HepG2 (cell line): ENCODE measurements around the gene USP19. TPM values are rescaled to one million over a fixed set of nuclear protein-coding genes. Genes with fewer than 3 reads are reported as not detected.

Experiments used
- AGO1 ChIP-seq: fragments of 200-400 bp; formaldehyde crosslinking; IDR thresholded peaks from 2 replicates; pipeline ENCODE4 v1.6.1; 2017; ENCODE audit warnings: mild to moderate bottlenecking, low read depth, low read length, moderate library complexity; ENCODE audit not compliant: poor library complexity, severe bottlenecking
- HDAC2 ChIP-seq: sonication (generic); formaldehyde crosslinking; IDR thresholded peaks from 2 replicates; pipeline ENCODE4 v1.4.0; 2020; ENCODE audit warnings: missing genetic modification reagents
- MXD4 ChIP-seq: IDR thresholded peaks from 2 replicates; pipeline ENCODE4 v1.6.1; 2016; ENCODE audit warnings: mild to moderate bottlenecking, missing biosample characterization, missing genetic modification reagents
- NFE2L1 ChIP-seq: sonication (generic); formaldehyde crosslinking; IDR thresholded peaks from 2 replicates; pipeline ENCODE4 v1.4.0; 2020; ENCODE audit warnings: missing genetic modification reagents, mild to moderate bottlenecking, borderline replicate concordance
- NKX3-1 ChIP-seq: sonication (generic); formaldehyde crosslinking; IDR thresholded peaks from 2 replicates; pipeline ENCODE4 v1.5.0; 2020; ENCODE audit warnings: missing genetic modification reagents
- NR2F6 ChIP-seq, 2 experiments: IDR thresholded peaks; 2 replicates each; pipeline ENCODE4 v1.6.1; 2016; ENCODE audit warnings: antibody characterized with exemption in 1 of 2, mild to moderate bottlenecking in 1 of 2
- YY1 ChIP-seq: IDR thresholded peaks from 2 replicates; pipeline ENCODE4 v1.6.1; 2011; ENCODE audit warnings: low read length, low read depth, moderate library complexity, mild to moderate bottlenecking; ENCODE audit not compliant: insufficient read depth, insufficient replicate concordance
- ZFP82 ChIP-seq: sonication (generic); formaldehyde crosslinking; IDR thresholded peaks from 2 replicates; pipeline ENCODE4 v1.5.1; 2020; ENCODE audit warnings: mild to moderate bottlenecking, missing genetic modification reagents, borderline replicate concordance
- ZNF136 ChIP-seq: sonication (generic); formaldehyde crosslinking; IDR thresholded peaks from 2 replicates; pipeline ENCODE4 v1.8.1; 2022; ENCODE audit warnings: low read depth, mild to moderate bottlenecking, moderate library complexity, missing genetic modification reagents
- ZNF33B ChIP-seq: sonication (generic); formaldehyde crosslinking; IDR thresholded peaks from 2 replicates; pipeline ENCODE4 v1.5.1; 2020; ENCODE audit warnings: mild to moderate bottlenecking, missing genetic modification reagents
- ZNF563 ChIP-seq: sonication (generic); formaldehyde crosslinking; IDR thresholded peaks from 2 replicates; pipeline ENCODE4 v1.8.0; 2022; ENCODE audit warnings: mild to moderate bottlenecking, moderate library complexity, missing genetic modification reagents
- ZNF670 ChIP-seq: sonication (generic); formaldehyde crosslinking; IDR thresholded peaks from 2 replicates; pipeline ENCODE4 v1.8.0; 2022; ENCODE audit warnings: mild to moderate bottlenecking, missing genetic modification reagents, borderline replicate concordance
- ZNF703 ChIP-seq: sonication (generic); formaldehyde crosslinking; IDR thresholded peaks from 2 replicates; pipeline ENCODE4 v1.5.1; 2020; ENCODE audit warnings: missing genetic modification reagents, mild to moderate bottlenecking, moderate library complexity, borderline replicate concordance
- ZNF788 ChIP-seq: sonication (generic); formaldehyde crosslinking; IDR thresholded peaks from 2 replicates; pipeline ENCODE4 v1.5.0; 2020; ENCODE audit warnings: mild to moderate bottlenecking, missing genetic modification reagents, borderline replicate concordance
- ZSCAN25 ChIP-seq: sonication (generic); formaldehyde crosslinking; IDR thresholded peaks from 2 replicates; pipeline ENCODE4 v1.8.0; 2022; ENCODE audit warnings: mild to moderate bottlenecking, missing genetic modification reagents
- polyA plus RNA-seq, 8 experiments: library from polyadenylated mRNA; depleted of rRNA in 3 of 8; stranded (reverse) in 7 of 8; unstranded in 1 of 8; fragments of >200 nt; fragmentation: Illumina TruSeq in 4 of 8; extraction: Trizol in 4 of 8; gene quantifications; 2 replicates each; pipeline versions ENCODE4 v1.2.1 to v1.2.3, GENCODE V29; 2011 to 2016; ENCODE audit warnings: low read depth in 4 of 8, missing spikeins in 1 of 8, mixed read lengths in 1 of 8; ENCODE audit not compliant: insufficient read depth in 1 of 8
- total RNA-seq, 5 experiments: library from RNA; depleted of rRNA; stranded (reverse); fragments of >200 nt; fragmentation: Illumina TruSeq; extraction: Trizol; gene quantifications; 2 replicates each; pipeline ENCODE4 v1.2.3, GENCODE V29; 2016; ENCODE audit warnings: low read depth in 1 of 5
- TF ChIP-seq, protein P1 (sequence below): fragments of 450-650 bp; IDR thresholded peaks from 2 replicates; pipeline ENCODE4 v1.6.1; 2017; ENCODE audit warnings: mild to moderate bottlenecking
- TF ChIP-seq, protein P2 (sequence below): sonication (generic); formaldehyde crosslinking; IDR thresholded peaks from 2 replicates; pipeline ENCODE4 v1.8.0; 2022; ENCODE audit warnings: mild to moderate bottlenecking, missing genetic modification reagents; ENCODE audit not compliant: insufficient replicate concordance
- TF ChIP-seq, protein P3 (sequence below): IDR thresholded peaks from 2 replicates; pipeline ENCODE4 v1.6.1; 2016; ENCODE audit warnings: mild to moderate bottlenecking

The USP19 gene
- total and polyA plus RNA-seq, 2 of the 13 experiments (the other 11 are each of a cell fraction or from before 2014, with no cell fraction given), result 28.3 to 31.7 TPM

DNA sequence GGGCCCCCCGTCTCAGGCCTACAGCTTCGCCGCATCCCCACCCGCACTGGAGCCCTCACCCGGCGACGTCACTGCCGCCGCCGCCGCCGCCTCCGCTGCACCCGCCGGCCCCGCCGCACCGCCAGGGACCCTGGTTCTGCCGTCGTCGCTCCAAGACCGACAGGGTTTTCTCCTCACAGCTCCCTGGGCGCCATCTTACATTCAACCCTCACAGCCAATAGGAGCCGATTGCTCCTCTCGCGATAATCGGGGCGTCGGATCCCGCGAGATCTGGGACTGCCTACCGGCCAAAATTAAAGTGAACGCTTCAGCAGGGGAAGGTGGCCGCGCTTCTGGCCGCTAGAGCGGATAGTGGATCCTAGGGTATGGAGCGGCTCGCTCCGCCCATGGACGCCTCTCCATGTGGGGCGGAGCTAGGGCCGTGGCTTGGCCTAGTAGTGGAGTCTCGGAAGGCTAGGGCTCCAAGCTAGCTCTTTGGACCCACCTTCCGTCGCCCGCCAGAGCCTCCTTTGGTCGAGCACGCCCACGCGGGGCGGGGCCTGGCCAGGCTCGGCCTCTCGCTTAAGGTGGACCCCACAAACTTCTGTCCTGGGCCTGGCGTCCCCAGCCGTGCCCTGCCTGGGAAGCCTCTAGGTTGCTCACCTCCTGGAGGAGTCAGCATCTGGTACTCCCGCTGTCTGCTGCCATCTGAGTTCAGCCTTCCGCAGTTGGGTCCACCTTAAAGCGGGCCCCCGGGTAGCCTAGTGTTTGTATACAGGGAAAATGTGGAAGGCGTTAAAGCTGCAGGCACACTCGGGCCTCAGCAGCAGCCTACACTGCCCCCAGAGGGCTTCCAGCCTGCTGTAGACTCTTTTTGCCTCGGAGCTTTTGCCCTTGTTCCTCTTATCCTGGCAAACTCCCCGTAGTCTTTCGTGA, 26.5 kb downstream of the USP19 start, which contains the start of gene QRICH1 (continued):
- TF ChIP-seq, protein P1, sequence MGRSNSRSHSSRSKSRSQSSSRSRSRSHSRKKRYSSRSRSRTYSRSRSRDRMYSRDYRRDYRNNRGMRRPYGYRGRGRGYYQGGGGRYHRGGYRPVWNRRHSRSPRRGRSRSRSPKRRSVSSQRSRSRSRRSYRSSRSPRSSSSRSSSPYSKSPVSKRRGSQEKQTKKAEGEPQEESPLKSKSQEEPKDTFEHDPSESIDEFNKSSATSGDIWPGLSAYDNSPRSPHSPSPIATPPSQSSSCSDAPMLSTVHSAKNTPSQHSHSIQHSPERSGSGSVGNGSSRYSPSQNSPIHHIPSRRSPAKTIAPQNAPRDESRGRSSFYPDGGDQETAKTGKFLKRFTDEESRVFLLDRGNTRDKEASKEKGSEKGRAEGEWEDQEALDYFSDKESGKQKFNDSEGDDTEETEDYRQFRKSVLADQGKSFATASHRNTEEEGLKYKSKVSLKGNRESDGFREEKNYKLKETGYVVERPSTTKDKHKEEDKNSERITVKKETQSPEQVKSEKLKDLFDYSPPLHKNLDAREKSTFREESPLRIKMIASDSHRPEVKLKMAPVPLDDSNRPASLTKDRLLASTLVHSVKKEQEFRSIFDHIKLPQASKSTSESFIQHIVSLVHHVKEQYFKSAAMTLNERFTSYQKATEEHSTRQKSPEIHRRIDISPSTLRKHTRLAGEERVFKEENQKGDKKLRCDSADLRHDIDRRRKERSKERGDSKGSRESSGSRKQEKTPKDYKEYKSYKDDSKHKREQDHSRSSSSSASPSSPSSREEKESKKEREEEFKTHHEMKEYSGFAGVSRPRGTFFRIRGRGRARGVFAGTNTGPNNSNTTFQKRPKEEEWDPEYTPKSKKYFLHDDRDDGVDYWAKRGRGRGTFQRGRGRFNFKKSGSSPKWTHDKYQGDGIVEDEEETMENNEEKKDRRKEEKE, result no peak
- TF ChIP-seq NR2F6 (IDR thresholded peaks at IDR 0.05) (peak; percentile 46; the same call in 1 of the 2 replicates), NR2F6 (CRISPR knock-in tag; IDR thresholded peaks at IDR 0.05) (peak; percentile 54), MXD4 (CRISPR knock-in tag) (no peak; the same call in none of the 2 replicates), ZFP82 (CRISPR knock-in tag) (peak; percentile 71; the same call in 1 of the 2 replicates), ZNF788 (CRISPR knock-in tag) (peak; percentile 73; the same call in 1 of the 2 replicates), ZNF703 (no peak), ZNF670 (no peak; the same call in 1 of the 2 replicates), NKX3-1 (CRISPR knock-in tag) (peak; percentile 8), AGO1 (peak; percentile 8), ZNF563 (CRISPR knock-in tag) (peak; percentile 67; the same call in 1 of the 2 replicates), NFE2L1 (CRISPR knock-in tag) (no peak), YY1 (peak; percentile 97), ZNF136 (peak; percentile 68), ZSCAN25 (CRISPR knock-in tag) (0 out of 2 replicates have a peak, but pooled peaks have one; percentile 31), ZNF33B (CRISPR knock-in tag) (0 out of 2 replicates have a peak, but pooled peaks have one; percentile 35), HDAC2 (CRISPR knock-in tag) (peak; percentile 41; the same call in 1 of the 2 replicates)
- TF ChIP-seq, protein P2, sequence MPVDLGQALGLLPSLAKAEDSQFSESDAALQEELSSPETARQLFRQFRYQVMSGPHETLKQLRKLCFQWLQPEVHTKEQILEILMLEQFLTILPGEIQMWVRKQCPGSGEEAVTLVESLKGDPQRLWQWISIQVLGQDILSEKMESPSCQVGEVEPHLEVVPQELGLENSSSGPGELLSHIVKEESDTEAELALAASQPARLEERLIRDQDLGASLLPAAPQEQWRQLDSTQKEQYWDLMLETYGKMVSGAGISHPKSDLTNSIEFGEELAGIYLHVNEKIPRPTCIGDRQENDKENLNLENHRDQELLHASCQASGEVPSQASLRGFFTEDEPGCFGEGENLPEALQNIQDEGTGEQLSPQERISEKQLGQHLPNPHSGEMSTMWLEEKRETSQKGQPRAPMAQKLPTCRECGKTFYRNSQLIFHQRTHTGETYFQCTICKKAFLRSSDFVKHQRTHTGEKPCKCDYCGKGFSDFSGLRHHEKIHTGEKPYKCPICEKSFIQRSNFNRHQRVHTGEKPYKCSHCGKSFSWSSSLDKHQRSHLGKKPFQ, result peak; percentile 26
- TF ChIP-seq, protein P3, sequence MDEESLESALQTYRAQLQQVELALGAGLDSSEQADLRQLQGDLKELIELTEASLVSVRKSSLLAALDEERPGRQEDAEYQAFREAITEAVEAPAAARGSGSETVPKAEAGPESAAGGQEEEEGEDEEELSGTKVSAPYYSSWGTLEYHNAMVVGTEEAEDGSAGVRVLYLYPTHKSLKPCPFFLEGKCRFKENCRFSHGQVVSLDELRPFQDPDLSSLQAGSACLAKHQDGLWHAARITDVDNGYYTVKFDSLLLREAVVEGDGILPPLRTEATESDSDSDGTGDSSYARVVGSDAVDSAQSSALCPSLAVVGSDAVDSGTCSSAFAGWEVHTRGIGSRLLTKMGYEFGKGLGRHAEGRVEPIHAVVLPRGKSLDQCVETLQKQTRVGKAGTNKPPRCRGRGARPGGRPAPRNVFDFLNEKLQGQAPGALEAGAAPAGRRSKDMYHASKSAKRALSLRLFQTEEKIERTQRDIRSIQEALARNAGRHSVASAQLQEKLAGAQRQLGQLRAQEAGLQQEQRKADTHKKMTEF, result peak; percentile 70
